D721Med (cell line): Measurements from ENCODE around the gene SLC2A2.

Experiments used
- DNase-seq: peaks from one replicate; pipeline ENCODE4 v3.0.0; 2011; ENCODE audit warnings: low spot score; ENCODE audit not compliant: insufficient read length
- FAIRE-seq: peaks from 2 replicates; lab custom pipeline; 2011; peaks lifted over from hg19 to GRCh38; lab: Jason Lieb, UNC
- CTCF ChIP-seq: IDR thresholded peaks from 2 replicates; pipeline ENCODE4 v1.5.1; 2012; ENCODE audit warnings: mild to moderate bottlenecking, control low read depth; ENCODE audit not compliant: insufficient read depth; ENCODE audit errors: missing control alignments

The SLC2A2 gene

GRCh38 chr3:171059978-171060377, 33.5 kb upstream of the SLC2A2 start:
- TF ChIP-seq CTCF: no peak
- FAIRE-seq (no peak), DNase-seq (no peak)

GRCh38 chr3:171058873-171059603, 32.5 kb upstream of the SLC2A2 start:
- no peak for FAIRE-seq
- DNase-seq: no peak
- TF ChIP-seq CTCF: no peak

GRCh38 chr3:171058058-171058457, 31.5 kb upstream of the SLC2A2 start:
- no peak for TF ChIP-seq CTCF
- FAIRE-seq (no peak), DNase-seq (no peak)

GRCh38 chr3:171057072-171057471, 30.6 kb upstream of the SLC2A2 start:
- DNase-seq: no peak
- TF ChIP-seq CTCF: no peak
- no peak for FAIRE-seq

GRCh38 chr3:171056528-171056927, 30.0 kb upstream of the SLC2A2 start:
- DNase-seq (no peak), FAIRE-seq (no peak)
- TF ChIP-seq CTCF: no peak

GRCh38 chr3:171055336-171056178, 29.0 kb upstream of the SLC2A2 start:
- no peak for TF ChIP-seq CTCF
- no peak for DNase-seq
- no peak for FAIRE-seq
